ENCODE data around the gene DDX41.

DNA sequence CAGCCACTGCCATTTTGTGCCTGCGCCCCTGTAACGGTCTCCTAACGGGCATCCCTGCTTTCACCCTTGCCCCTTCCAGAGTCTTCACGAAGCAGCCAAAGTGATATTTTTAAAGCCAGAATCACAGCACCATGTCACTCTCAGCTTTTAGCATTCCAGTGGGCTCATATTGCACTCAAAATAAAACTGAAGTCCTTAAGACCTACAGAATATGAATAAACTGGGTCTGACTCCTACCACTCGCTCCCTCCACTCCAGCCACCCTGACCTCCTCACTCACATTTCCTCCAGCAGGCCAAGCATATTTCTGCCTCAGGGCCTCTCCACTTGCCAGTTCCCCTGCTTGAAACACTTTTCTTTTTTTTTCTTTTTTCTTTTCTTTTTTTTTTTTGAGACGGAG is 16.9 kb downstream of the DDX41 start:
- TF ChIP-seq, protein P1, sequence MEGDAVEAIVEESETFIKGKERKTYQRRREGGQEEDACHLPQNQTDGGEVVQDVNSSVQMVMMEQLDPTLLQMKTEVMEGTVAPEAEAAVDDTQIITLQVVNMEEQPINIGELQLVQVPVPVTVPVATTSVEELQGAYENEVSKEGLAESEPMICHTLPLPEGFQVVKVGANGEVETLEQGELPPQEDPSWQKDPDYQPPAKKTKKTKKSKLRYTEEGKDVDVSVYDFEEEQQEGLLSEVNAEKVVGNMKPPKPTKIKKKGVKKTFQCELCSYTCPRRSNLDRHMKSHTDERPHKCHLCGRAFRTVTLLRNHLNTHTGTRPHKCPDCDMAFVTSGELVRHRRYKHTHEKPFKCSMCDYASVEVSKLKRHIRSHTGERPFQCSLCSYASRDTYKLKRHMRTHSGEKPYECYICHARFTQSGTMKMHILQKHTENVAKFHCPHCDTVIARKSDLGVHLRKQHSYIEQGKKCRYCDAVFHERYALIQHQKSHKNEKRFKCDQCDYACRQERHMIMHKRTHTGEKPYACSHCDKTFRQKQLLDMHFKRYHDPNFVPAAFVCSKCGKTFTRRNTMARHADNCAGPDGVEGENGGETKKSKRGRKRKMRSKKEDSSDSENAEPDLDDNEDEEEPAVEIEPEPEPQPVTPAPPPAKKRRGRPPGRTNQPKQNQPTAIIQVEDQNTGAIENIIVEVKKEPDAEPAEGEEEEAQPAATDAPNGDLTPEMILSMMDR (IDR thresholded peaks at IDR 0.05) = no peak
- no peak for TF ChIP-seq POLR2A (IDR thresholded peaks at IDR 0.05)

Measured in heart left ventricle (tissue), 13 donors.